Stimulated activated CD8-positive, alpha-beta memory T cell treated with anti-CD3 and anti-CD28 coated beads, Interleukin-7, amount 100 ng/mL, for 1 hour (primary cell): Measurements from ENCODE around the gene PDE4A.
"Not testable (repeated sequence)": the region's sequence is repeated elsewhere in the genome, so short reads cannot be mapped to it uniquely, and the experiment has no call there.

Experiments used
- DNase-seq, 2 donors: peaks; one replicate each; pipeline ENCODE4 v3.0.0-alpha.2; 2020; ENCODE audit warnings: low read depth in 2 of 2

The PDE4A gene

DNA sequence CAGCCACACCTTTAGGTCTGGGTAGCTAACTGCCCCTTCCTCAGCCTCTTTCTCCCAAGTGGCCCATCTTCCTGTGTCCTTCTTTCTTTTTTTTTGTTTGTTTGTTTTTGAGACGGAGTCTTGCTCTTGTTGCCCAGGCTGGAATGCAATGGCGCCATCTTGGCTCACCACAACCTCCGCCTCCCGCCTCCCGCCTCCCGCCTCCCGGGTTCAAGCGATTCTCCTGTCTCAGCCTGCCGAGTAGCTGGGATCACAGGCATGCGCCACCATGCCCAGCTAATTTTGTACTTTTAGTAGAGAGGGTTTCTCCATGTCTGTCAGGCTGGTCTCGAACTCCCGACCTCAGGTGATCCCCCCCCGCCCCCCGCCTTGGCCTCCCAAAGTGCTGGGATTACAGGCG, 41.7 kb downstream of the PDE4A start:
- not testable (repeated sequence) for DNase-seq

DNA sequence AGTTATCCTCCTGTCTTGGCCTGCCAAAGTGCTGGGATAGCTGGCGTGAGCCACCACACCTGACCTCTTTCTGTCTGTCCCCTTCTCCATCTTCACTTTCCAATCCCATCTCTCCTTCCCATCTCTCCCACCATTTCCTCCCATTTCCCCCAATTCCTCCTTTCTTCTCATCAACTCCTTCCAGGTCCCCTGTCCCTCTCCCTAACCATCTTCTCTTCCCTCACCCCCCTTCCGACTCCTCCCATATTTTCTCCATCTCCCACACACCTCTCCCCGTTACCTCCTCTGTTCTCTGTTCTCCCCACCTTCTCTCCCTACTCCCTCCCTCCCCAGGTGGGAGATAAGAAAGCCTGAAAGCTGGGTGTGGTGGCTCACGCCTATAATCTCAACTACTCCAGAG, 42.2 kb downstream of the PDE4A start:
- no peak for DNase-seq

DNA sequence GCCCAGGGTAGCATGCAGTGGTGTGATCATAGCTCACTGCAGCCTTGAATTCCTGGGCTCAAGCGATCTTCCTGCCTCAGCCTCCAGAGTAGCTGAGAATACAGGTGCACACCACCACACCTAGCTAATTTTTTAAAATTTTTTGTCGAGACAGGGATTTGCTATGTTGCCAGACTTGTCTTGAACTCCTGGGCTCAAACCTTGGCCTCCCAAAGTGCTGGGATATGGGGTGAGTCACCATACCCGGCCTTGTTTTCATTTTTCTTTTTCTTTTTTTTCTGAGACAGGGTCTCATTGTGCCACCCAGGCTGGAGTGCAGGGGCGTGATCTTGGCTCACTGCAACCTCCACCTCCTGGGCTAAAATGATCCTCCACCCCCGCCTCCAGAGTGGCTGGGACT, 44.1 kb downstream of the PDE4A start:
- no peak for DNase-seq

DNA sequence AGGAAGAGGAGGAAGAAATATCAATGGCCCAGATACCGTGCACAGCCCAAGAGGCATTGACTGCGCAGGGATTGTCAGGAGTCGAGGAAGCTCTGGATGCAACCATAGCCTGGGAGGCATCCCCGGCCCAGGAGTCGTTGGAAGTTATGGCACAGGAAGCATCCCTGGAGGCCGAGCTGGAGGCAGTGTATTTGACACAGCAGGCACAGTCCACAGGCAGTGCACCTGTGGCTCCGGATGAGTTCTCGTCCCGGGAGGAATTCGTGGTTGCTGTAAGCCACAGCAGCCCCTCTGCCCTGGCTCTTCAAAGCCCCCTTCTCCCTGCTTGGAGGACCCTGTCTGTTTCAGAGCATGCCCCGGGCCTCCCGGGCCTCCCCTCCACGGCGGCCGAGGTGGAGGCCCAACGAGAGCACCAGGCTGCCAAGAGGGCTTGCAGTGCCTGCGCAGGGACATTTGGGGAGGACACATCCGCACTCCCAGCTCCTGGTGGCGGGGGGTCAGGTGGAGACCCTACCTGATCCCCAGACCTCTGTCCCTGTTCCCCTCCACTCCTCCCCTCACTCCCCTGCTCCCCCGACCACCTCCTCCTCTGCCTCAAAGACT, 46.9 kb downstream of the PDE4A start:
- DNase-seq = no peak

DNA sequence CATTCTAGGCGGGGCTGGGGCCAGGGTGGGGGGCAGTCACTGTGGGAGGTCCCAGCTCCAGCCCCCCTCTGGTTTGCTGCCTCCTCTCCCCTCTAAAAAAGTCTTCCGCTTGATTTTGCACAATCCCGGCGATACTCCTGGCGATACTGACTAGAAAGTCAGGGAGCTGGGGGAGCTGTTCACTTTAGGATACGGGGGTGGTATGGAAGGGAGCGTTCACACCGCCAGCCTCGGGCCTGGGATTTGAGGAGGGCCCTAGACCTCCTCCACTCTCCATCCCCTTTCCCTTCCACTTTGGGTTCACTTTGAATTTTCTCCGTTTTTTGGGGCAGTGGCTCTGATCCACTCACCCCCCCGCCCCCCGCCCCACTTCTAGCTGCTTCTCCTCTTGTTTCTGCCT, 47.8 kb downstream of the PDE4A start:
- no peak for DNase-seq

DNA sequence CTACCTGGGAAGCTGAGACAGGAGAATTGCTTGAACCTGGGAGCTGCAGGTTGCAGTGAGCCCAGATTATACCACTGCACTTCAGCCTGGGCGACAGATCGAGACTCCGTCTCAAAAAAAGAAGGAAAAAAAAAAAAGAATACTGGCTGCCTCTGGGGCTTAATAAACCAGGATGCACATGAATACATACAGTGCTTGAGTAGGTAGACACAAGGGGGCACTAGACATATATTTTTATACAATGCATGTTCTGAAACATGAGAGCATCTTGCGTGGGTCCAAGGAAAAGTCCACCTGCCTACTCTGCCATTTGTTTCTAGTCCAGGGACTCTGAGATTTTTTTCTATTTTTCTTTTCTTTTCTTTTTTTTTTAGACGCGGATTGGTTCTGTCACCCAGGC, 51.6 kb downstream of the PDE4A start:
- DNase-seq = no peak

DNA sequence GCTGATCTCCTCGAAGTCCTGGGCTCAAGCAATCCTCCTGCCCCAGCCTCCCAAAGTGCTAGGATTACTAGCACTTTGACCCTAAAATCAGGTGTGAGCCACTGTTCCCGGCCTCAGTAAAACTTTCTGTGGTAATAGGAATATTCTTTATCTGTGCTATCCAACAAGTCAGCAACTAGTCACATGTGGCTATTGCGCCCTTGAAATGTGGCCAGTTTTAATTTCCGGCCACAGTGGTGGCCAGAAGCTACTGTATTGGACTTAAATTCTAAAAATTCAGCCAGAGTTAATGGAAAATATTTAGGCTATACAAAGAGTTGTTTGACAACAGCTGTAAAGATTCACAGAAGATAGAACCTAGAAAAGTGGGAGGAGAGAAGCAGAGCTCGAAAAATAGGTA, 52.9 kb downstream of the PDE4A start:
- no peak for DNase-seq

DNA sequence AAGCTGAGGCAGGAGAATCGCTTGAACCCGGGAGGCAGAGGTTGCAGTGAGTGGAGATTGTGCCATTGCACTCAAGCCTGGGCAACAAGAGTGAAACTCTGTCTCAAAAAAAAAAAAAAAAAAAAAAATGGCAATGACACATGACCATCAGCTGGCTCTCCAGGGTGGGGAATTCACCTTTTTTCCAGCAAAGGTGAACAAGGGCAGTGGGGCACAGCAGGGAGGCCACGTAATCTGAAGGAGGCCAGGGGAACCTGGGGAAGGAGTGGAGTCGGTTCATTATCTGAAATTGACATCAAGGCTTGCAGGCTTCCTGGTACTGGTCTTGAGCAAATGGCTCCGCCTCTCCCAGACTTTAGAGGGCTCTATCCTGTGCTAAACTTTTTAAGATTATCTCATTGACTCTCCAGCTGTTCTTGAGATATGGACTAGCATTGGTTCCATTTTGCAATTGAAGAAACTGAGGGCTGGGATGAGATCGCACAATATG, 54.7 kb downstream of the PDE4A start:
- DNase-seq = no peak

DNA sequence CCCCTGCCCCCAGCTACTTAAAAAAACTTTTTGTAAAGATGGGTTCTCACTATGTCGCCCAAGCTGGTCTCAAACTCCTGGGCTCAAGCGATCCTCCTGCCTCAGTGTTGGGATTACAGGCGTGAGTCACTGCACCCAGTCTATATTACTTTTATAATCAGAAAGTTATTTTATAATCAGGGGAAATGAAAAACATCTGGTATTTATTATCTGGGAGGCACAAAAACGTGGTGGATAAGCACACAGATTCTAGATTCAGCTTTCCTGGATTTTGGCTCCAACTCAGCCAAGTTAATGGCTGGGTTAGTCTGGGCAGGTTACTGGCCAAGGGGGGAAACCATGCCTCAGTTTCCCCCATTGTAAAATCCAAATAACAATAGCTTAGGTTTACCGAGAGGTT, 58.1 kb downstream of the PDE4A start:
- no peak for DNase-seq

DNA sequence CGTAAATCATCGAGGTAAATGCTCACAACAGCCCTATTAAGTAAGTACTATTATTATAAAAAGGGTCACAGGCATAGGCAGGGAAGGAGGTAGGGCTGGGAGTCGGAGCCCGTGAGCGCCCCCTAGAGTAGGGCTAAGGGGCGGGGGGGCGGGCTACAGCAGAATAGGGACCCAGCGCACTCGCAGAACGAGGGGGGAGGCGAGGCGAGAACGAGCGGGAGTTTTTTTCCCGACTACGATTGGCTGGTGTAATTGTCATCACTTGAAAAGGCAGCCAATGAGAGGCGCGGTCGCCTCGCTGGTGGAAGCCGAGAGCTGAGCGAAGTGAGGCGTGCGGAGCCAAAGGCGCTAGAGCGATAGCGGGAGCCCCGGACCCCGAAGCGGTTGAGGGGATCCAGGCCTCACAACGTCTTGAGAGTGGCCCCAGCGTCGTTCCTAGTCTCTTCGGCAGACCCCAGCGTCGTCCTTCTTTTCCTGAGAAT, 58.6 kb downstream of the PDE4A start:
- DNase-seq = peak; percentile 70 to 75

DNA sequence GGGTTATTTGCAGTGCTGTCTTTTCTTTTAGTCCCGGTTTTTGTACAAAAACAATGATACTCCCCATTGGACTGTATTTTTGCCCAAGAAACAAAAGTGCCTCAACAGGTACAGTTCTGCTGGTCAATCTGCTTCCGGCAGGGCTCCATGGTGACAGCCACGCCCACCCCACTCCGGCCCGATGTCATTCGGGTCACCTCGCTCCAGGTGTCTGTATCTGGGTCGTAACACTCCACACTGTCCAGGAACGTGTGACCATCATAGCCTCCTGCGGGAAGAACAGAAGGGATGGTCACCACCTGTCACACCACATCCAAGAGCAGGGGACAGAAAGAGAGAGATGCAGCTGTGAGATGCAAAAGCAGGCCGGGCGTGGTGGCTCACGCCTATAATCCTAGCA, 66.2 kb downstream of the PDE4A start:
- DNase-seq = no peak

DNA sequence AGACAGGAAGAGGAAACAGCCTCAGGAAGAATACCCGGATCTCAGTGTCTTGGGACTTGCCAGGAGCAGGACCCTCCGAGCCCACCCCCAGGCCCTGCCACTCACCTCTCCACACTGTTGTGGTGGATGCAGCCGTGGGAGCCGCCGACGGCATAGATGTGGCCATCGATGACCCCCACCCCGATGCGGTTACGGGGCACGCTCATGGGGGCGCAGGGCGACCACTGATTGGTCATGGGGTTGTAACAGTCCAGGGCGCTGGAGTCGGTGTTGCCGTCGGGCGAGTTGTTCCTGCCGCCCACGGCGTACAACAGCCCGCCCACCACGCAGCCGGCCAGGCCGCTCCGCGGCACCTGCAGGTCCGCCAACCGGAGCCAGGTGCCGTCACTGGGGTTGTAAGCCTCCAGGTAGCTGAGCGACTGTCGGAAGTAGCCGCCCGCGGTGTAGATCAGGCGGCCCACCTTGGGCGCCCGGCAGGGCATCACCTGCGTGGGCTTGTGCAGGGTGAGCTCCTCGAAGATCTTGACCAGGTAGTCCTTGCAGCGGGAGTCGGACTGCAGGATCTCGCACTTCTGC, 71.2 kb downstream of the PDE4A start:
- DNase-seq = no peak

DNA sequence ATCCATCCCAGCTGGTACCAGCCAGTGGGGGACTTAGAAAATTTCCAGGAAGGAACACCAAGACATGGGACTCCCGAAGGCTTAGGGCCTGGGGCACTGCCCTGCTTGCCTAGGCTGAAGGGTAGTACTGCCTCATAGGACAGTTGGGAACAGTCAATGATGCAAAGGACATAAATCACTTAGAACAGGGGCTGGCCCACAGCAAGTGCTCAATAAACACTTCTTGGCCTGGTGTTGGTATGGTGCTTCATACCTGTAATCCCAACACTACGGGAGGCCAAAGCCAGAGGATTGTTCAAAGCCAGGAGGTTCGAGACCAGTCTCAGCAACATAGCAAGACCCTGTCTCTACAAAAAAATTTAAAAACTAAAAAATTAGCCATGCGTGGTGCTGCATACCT, 77.0 kb downstream of the PDE4A start:
- DNase-seq = no peak

DNA sequence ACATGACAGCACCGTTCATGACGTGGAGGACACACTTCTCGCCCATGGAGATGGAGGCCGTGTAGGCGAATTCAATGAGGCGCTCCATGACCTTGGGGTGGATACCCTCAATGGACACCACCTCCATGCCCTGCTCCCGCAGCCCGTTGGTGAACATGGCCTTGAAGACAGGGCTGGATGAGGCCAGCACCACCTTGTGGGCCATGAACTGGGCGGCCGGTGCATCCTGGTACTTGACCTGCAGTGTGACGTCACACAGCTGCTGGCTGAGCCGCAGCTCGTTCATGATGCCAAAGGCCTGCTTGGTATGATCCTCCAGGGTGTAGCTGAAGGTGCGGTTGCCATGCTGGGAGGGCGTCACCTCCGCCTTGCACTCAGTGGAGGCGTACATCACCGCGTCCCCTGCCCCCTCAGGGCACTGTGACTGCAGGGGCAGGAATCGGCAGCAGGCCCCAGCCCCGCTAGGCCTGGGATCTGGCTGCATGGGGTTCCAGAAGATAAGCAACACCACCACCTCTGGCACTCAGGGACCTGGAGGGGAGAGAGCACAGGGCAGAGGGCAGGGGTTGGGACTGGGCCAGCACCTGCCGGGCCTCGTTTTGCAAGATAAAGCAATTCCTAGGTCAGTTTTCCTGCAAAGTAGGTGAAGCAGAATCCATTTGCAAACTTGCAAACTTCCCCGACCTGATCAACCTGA, 79.4 kb downstream of the PDE4A start:
- no peak for DNase-seq

DNA sequence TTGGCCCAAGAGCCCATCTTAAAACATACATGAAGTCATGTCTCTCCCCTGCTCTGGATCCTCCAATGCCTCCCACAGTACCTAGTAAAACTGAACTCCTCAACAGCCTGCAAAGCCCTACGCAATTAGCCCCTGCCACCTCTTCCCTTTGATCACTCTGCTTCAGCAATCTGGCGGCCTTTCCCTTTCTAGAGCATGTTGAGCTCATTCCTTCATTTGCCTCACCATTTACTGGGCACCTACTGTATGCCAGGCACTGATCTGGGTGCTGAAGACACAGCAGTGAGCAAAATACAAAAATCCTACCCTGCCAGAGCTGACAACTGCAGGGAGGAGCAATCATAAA, 79.9 kb downstream of the PDE4A start:
- no peak for DNase-seq

DNA sequence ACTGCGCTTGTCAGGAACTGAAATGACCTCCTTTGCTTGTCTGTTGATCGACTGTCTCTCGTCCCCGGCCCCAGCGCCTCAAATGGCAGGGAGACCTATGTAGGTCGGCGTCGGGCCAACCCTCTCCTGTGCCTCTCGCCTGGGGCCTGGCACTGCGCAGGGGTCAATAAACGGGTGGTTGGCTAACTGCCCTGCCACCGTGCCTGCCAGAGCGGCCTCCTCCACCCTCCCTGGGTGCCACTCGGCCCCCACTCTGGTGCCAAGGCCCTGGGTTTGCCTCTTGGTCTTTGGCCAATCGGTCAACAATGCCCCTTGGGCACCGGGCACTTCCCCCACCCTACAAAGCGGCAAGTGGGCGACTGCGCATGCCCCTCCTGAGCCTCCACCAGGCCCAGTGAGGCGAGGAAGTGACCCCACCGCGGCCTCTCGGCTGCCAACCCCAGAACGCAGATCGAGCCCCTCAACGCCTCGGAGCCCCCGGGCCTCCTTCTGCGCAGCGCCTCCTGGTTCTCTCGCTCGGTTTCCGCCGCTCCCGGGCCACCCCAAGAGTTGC, 81.7 kb downstream of the PDE4A start:
- no peak for DNase-seq

DNA sequence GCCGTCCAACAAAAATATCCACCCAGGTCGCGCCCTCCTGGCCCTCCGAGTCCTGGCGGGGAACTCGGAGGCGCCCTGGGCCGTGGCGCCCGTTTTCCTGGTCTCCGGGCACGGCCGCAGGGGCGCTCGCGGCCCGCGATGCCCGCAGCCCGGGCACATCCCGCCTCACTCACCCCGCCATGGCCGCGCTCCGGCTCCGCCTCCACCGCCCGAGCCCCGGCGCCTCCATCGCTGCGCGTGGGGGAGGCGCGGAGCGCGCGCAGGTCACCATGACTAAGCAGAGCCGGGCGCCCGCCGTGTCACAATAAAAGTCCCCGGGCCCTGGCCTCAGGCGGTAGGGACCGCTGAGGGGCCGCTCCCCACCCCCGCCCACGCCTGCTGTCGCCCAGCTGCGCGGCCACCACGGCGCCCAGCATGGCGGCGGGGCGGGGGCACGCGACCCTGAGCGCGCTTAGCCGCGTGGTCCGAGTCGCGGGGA, 82.2 kb downstream of the PDE4A start:
- peak; percentile 71 to 81 for DNase-seq

DNA sequence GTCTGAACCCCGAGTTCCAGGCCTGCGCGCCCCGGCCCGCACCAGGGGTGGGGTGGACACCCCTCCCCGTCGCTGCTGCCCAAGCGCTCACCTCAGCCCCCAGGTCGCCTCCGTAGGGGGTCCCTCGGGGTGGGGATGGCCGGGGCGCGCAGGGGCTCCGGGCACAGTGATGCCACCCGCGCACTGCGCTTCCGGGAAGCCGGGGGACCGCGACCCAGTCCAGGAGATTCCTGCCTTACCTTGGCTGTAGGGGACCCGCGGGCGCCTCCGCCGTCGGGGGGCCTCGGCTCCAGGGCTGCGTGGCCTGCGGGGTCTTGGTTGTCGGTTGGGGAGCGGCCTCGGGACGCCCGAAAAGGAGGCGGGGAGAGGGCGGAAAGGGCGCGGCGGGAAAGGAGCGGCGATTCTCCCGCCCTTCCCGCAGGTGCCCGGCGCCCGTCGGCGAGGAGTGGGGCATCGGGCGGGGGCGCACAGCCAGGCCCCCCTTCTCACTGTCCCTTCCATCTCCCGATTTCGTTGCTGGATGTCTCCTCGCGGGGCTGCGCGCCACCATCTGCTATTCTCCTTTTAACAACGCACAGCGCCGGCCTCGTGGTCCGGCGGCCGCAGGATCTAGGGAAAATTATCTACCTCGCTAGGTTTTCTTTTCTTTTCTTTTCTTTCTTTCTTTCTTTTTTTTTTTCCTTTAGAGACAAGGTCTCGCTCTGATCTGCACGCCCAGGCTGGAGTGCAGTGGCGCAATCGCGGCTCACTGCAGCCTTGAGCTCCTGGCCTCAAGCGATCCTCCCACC, 82.9 kb downstream of the PDE4A start, which contains the start of gene KEAP1:
KEAP1 (minus strand) TSS at position 355 of the 788 bp plus-strand sequence. CDS start 3,323 bp downstream, outside the sequence.
- no peak for DNase-seq

DNA sequence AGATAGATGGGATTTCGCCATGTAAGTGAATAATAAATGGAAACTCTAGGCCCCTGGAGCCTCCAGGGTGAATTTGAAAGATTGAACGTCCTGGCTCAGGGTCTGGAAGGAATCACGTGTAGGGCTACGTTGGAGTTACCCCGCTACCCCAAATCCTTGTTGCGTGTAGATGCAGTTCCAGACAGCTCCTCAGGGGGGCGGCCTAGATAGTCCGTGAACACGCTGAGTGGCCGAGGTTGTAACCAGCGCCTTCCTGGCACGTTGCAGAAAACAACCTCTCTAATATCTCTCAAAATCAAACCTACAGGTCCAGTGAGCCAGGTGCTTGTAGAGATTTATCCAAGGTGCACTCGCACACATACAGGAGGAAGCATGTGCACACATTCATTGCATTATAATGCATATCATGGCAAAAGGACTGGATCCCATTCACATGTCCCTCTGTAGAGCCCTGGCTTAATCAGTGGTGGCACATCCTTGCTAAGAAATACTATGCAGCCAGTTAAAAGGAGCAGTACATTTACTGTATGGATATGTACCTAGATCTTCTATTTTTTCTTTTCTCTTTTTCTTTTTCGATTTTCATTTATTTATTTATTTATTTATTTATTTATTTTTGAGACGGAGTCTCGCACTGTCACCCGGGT, 85.4 kb downstream of the PDE4A start:
- peak; percentile 61 to 73 for DNase-seq

DNA sequence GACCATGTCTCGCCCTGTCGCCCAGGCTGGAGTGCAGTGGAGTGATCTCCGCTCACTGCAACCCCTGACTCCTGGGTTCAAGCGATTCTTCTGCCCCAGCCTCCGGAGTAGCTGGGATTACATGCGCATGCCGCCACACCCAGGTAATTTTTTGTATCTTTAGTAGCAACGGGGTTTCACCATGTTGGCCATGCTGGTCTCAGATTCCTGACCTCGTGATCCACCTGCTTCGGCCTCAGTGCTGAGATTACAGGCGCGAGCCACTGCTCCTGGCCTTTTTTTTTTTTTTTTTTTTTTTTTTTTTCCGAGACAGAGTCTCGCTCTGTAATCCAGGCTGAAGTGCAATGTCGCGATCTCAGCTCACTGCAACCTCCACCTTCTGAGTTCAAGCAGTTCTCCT, 87.7 kb downstream of the PDE4A start:
- DNase-seq = no peak

DNA sequence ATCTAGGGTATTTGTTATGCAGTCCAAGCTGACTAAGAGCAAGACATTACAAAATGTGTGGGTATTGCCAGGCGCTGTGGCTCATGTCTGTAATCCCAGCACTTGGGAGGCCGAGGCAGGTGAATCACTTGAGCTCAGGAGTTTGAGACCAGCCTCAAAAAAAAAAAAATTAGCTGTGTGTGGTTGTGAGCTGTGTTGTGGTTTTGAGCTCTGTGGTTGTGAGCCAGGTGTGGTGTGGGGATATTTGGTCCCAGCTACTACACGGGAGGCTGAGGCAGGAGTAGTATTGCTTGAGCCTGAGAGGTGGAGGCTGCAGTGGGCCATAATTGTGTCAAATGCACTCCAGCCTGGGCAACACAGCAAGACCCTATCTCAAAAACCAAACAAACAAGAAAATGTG, 88.4 kb downstream of the PDE4A start:
- no peak for DNase-seq
